ENCODE measurements around the gene EPHA1.

EPHA1 gene

GRCh38 chr7:143408686-143409561, at the start of gene EPHA1:
Gene EPHA1 (minus strand): TSS chr7:143408856. CDS start chr7:143408805, 51 bp downstream.
- Histone ChIP-seq H3K27ac (peak within 1 kb of the TSS in 20 of 21 experiments; percentile 25 to 78 (median 68)), H3K4me3 (peak within 1 kb of the TSS; percentile 46 to 60 (median 50))

DNA sequence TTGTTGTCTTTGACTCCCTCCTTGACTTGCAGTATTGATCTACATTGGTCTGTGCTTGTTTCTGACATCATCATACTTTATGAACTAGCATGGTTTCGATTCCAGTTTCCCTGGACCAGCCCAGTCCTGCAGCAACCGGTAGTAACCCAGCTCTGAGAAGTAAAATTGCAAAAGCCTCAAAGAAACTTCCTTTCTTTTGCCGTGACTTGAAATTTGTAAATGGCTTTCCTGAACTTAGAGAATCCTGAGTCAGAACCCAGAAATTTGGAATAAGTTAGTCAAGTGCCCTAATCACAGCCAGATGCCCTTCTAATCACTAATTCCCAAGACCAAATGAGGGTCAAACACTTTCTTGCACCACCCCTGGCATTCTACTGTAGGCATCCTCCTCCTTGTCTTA, 49.6 kb upstream of the EPHA1 start:
- no peak overlapping the region for H3K4me3 ChIP-seq
- peak overlapping the region in 15 of 21 experiments; percentile 11 to 78 (median 56) for H3K27ac ChIP-seq

GRCh38 chr7:143456992-143457793, 48.5 kb upstream of the EPHA1 start:
- peak overlapping the region in 15 of 21 experiments; percentile 14 to 78 (median 48) for H3K27ac ChIP-seq

GRCh38 chr7:143455942-143456341, 47.3 kb upstream of the EPHA1 start:
- Histone ChIP-seq H3K27ac (peak overlapping the region in 1 of 21 experiments; percentile 47), H3K4me3 (no peak overlapping the region)

More at GRCh38 chr7:143456992-143457793, 48.5 kb upstream of the EPHA1 start:
- no peak overlapping the region for H3K4me3 ChIP-seq

DNA sequence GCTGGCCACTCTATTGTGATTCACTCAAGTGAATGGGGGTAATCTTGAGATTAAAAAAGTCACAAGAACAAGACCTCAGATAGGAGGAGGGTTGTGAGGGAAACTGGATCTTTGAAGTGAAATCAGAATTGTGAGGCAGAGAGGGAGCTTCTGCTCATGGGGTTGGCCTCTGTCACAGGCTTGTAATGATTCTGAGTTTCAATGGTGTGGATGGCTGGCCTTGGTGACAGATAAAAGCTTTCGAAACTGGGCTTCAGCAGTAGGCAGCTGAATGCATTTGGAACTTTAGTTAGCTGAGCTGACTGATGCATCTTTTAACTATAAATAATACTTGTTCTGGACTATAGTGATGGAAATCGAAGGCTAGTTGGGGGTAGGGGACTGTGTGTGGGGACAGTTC, 46.8 kb upstream of the EPHA1 start:
- peak overlapping the region in 1 of 21 experiments; percentile 6 for H3K27ac ChIP-seq
- H3K4me3 ChIP-seq, result no peak overlapping the region

GRCh38 chr7:143454091-143454680, 45.5 kb upstream of the EPHA1 start:
- no peak overlapping the region for H3K4me3 ChIP-seq

GRCh38 chr7:143452495-143452894, 43.8 kb upstream of the EPHA1 start:
- Histone ChIP-seq H3K27ac (no peak overlapping the region), H3K4me3 (no peak overlapping the region)

More at GRCh38 chr7:143454091-143454680, 45.5 kb upstream of the EPHA1 start:
- H3K27ac ChIP-seq, result peak overlapping the region in 2 of 21 experiments; percentile 26 to 32

DNA sequence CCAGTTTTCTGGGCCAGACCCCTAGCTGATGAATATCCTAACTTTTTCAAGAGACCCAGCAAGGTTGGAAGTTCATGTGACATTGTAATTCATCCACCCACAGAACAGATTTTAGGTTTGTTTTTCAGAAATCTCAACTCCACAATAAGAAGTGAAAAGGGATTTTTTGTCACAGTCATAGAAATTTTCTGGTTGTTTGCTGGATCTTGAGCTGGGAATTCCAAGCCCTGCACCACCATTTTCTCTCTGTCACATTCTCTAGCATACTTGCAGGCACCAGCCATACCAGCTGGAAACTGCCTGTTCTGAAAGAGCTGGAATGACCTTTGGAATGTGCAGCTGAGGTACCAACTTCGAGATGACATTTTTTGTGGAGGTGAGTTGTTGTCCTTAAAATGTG, 43.1 kb upstream of the EPHA1 start:
- no peak overlapping the region for H3K4me3 ChIP-seq
- H3K27ac ChIP-seq, result no peak overlapping the region

DNA sequence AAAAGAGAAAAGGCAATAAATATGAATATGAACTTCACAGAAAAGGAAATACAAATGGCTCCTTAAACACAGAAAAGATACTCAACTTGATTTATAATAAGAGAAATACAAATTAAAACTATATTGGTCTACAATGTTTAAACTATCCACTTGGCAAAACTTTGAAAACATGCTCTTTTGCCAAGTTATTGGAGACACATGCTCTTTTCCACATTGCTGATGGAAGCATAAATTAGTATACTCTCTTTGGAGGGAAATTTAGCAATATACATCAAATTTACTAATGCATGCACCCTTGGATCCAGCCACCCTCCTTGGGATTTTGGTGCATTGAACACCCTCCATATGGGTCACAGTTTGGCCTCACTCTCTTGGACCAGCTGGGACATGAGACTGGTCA, 42.5 kb upstream of the EPHA1 start:
- H3K27ac ChIP-seq, result no peak overlapping the region

GRCh38 chr7:143449793-143450192, 41.1 kb upstream of the EPHA1 start:
- no peak overlapping the region for H3K4me3 ChIP-seq
- no peak overlapping the region for H3K27ac ChIP-seq

More for the DNA sequence above, 42.5 kb upstream of the EPHA1 start:
- H3K4me3 ChIP-seq, result no peak overlapping the region

DNA sequence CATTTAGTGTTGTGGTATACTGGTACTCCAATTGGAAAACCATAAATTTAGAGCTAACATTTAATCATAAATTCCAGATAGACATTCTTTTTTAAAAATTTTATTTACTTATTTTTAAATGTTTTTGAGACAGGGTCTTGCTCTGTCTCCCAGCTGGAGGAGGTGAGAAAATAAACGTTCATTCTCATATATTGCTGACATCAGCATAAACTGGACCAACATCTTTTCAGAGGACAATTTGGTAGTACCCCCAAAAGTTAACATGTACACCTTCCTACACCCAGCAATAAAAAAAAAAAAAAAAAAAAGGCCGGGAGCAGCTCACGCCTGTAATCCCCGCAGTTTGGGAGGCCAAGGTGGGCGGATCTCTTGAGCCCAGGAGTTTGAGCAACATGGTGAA, 39.8 kb upstream of the EPHA1 start:
- Histone ChIP-seq H3K27ac (no peak overlapping the region), H3K4me3 (no peak overlapping the region)

DNA sequence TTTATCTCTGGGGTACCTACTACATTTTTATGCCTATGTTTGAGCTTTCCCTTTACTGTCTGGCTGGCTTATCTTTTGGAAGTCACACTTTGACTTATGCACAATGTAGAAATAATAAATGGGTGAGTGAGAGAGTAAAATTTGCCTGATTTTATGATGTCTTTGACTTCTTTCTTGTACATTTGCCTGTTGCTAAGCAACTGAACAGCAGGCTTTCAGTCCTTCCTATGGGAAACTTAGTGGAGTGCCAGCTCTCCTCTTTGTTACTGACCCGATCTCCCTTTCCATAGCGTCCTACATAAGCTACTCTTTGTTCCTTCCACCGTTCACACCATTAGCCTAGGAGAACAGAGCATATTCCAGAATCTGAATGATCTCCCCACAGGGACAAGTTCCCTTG, 38.8 kb upstream of the EPHA1 start:
- H3K27ac ChIP-seq, result no peak overlapping the region
- H3K4me3 ChIP-seq, result no peak overlapping the region

- no peak overlapping the region for H3K27ac ChIP-seq
- no peak overlapping the region for H3K4me3 ChIP-seq
These were observed 36.1 kb upstream of the EPHA1 start for GRCh38 chr7:143444785-143445184.

DNA sequence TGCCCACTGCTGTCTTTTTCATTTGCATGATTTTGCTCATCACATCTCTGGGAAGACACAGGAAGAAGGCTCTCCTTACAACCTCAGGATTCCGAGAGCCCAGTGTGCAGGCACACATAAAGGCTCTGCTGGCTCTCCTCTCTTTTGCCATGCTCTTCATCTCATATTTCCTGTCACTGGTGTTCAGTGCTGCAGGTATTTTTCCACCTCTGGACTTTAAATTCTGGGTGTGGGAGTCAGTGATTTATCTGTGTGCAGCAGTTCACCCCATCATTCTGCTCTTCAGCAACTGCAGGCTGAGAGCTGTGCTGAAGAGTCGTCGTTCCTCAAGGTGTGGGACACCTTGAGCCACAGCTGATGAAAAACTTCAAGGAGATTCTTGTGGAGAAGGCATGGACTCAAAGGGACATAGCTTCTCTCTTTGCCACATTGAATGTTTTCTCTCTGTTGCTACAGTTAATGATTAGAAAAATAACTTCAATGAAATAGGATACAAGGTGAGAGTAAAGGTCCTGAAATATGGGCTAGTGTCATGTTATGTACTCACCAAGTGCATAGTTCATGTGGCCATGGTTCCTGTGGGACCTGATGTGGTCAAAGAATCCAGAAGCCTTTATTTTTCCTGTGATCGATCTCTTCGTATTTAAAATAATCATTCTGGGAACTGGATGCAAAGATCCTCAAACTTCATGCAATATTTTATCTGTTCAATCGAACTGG, 35.6 kb upstream of the EPHA1 start:
- no peak overlapping the region for H3K4me3 ChIP-seq
- no peak overlapping the region for H3K27ac ChIP-seq

DNA sequence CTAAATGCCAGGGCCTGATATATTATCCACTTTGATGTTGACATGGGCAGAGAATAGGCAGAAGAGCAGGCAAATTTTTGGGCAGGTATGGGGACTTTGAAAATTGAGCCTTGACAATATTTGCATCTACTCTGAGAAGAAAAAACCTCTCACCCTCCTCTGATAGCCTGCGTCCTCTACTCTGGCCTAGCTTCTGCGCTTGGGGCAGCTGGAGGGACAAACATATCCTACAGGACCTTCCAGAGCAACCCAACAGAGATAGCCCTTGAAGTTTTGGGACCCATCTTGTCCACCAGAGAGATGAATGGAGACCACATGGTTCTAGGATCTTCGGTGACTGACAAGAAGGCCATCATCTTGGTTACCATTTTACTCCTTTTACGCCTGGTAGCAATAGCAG, 34.5 kb upstream of the EPHA1 start, which contains the start of gene TAS2R60:
TAS2R60 (plus strand) TSS at position 301 of the 400 bp plus-strand sequence; CDS start at position 301, 0 bp downstream.
- Histone ChIP-seq H3K27ac (no peak within 1 kb of the TSS), H3K4me3 (no peak within 1 kb of the TSS)

- H3K4me3 ChIP-seq, result no peak overlapping the region
These were observed 31.2 kb upstream of the EPHA1 start for GRCh38 chr7:143439866-143440265.

GRCh38 chr7:143437578-143437977, 28.9 kb upstream of the EPHA1 start:
- Histone ChIP-seq H3K4me3 (no peak overlapping the region), H3K27ac (no peak overlapping the region)

More at GRCh38 chr7:143439866-143440265, 31.2 kb upstream of the EPHA1 start:
- H3K27ac ChIP-seq, result no peak overlapping the region

- H3K4me3 ChIP-seq, result no peak overlapping the region
- peak overlapping the region in 1 of 21 experiments; percentile 75 for H3K27ac ChIP-seq
These were observed 27.8 kb upstream of the EPHA1 start for GRCh38 chr7:143436325-143436946.

DNA sequence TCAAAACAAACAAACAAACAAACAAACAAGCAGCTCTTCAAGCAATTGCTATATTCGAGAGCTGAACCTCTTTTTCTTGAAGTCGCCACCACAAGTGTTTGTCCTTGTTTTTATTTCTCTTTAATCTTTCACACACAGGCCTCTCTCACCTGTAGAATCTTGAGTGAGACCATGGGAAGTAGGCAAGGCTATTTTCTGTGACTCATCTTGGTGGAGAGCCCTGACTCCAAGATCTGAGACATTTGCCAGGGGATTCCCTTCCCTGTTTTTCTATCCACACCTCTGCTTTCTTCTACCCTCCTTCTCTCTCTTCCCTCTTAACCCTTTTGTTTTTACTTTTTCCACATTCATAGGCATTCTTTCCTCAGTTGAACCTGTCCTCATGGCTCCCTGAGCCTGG, 26.6 kb upstream of the EPHA1 start:
- Histone ChIP-seq H3K27ac (peak overlapping the region in 17 of 21 experiments; percentile 8 to 79 (median 54)), H3K4me3 (no peak overlapping the region)

Data from skin epidermis (tissue), 12 donors.